Lung (tissue), 16 donors: Measurements from ENCODE around the gene OR6A2. TPM values are rescaled to one million over a fixed set of nuclear protein-coding genes. Genes with fewer than 3 reads are reported as not detected.

Experiments
- ATAC-seq: fragments of 200-7000 bp; cut with Tn5 transposase; one replicate; pipeline ENCODE4 v1.9.1; 2020; ENCODE audit warnings: moderate number of reproducible peaks; ENCODE audit not compliant: insufficient read depth, low FRiP score
- DNase-seq, 3 donors: peaks; one replicate each; pipeline ENCODE4 v3.0.0-alpha.2; 2013 to 2017
- H3K27ac ChIP-seq, 2 donors: one replicate each; pipeline ENCODE4 v1.5.1; 2013; ENCODE audit warnings: mild to moderate bottlenecking in 2 of 2, moderate library complexity in 2 of 2, control low read depth in 1 of 2, inconsistent platforms in 1 of 2, low read depth in 1 of 2, low read length in 1 of 2
- H3K27me3 ChIP-seq, 3 donors: one replicate each; pipeline ENCODE4 v1.5.1; 2013; ENCODE audit warnings: low read length in 2 of 3; ENCODE audit not compliant: control insufficient read depth in 3 of 3, insufficient read depth in 3 of 3
- H3K36me3 ChIP-seq, 4 donors: one replicate each; pipeline ENCODE4 v1.5.1; 2013; ENCODE audit warnings: low read length in 4 of 4, mild to moderate bottlenecking in 1 of 4, moderate library complexity in 1 of 4; ENCODE audit not compliant: control insufficient read depth in 4 of 4, insufficient read depth in 4 of 4
- H3K4me1 ChIP-seq, 5 donors: one replicate each; pipeline ENCODE4 v1.5.1; 2013; ENCODE audit warnings: low read length in 5 of 5, mild to moderate bottlenecking in 2 of 5, moderate library complexity in 1 of 5; ENCODE audit not compliant: control insufficient read depth in 5 of 5, insufficient read depth in 5 of 5
- H3K4me3 ChIP-seq: one replicate; pipeline ENCODE4 v1.5.1; 2013; ENCODE audit warnings: mild to moderate bottlenecking, control low read depth, moderate library complexity
- H3K9ac ChIP-seq, 2 donors: one replicate each; pipeline ENCODE4 v1.5.1; 2013; ENCODE audit warnings: low read length in 2 of 2, control low read depth in 1 of 2; ENCODE audit not compliant: insufficient read depth in 1 of 2
- H3K9me3 ChIP-seq, 4 donors: one replicate each; pipeline ENCODE4 v1.5.1; 2013; ENCODE audit warnings: low read length in 3 of 4, mild to moderate bottlenecking in 1 of 4, moderate library complexity in 1 of 4; ENCODE audit not compliant: control insufficient read depth in 4 of 4, insufficient read depth in 3 of 4
- WGBS, 2 donors: extraction: QIAGEN DNeasy Blood & Tissue Kit; methylation state at CpG; one replicate each; pipeline ENCODE4 v1.1.7; 2013; 5-methylcytosine and 5-hydroxymethylcytosine counted together
- long read RNA-seq, 5 donors: transcript quantifications; one replicate each; lab custom pipeline, GENCODE V29; 2026
- polyA plus RNA-seq, 2 donors: library from polyadenylated mRNA; stranded (reverse); fragments of 200-250 nt; gene quantifications; one replicate each; pipeline ENCODE4 v1.2.1, GENCODE V29; 2013
- total RNA-seq, 2 donors: library from RNA; depleted of rRNA in 1 of 2; stranded (reverse); fragments of >200 nt in 1 of 2; gene quantifications; one replicate each; pipeline ENCODE4 v1.2.1, GENCODE V29; 2014 to 2021
- TF ChIP-seq, protein P1 (sequence below): IDR thresholded peaks from 2 replicates; pipeline ENCODE4 v1.5.1; 2012; ENCODE audit warnings: mild to moderate bottlenecking; ENCODE audit errors: control extremely low read depth, extremely low read depth
- donor health status: control.
- donor health status: control.
- donor health status: Bipolar disorder and iron deficiency.
- donor health status: healthy.
- donor health status: DM: yes; HTN: yes; CAD: no.

OR6A2 gene
- total RNA-seq: under 1 TPM; 0.21 to 0.23 TPM
- polyA plus RNA-seq: not detected
- long read RNA-seq, donor 1: 0 reads
- long read RNA-seq, donor 2: 0 reads
- long read RNA-seq, donor 3: 0 reads
- long read RNA-seq, donor 4: 0 reads
- long read RNA-seq, donor 5: 0 reads

DNA sequence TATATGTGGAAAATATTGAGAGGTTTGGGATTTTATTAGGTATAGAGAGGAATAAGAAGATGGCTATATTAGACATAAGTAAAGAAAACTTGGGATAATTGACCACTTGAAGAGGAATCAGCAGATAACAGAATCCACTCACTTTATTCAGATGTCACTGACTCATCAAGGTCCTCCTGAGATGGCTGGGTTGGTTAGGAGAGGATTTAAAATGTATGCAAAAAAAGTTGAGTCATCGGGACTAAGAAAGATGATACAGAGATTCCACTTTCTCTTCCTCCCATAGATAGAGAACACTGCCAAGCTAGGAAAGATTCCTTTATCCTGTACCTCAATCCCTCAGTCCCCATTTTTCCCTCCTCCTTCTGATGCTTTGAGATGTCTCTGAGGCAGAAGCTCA lies at the start of gene OR6A2:
Gene OR6A2 (minus strand): TSS at position 288 of the 400 bp plus-strand sequence. CDS start 3,981 bp downstream, outside the sequence.
- Histone ChIP-seq H3K36me3 (no peaks in the 10 kb centered on the region), H3K9me3 (peaks cover 0 to 5% (median 1%) of the 10 kb centered on the region in 4 donors), H3K4me3 (no peak within 1 kb of the TSS), H3K27me3 (no peaks in the 10 kb centered on the region), H3K27ac (no peak within 1 kb of the TSS), H3K9ac (no peak within 1 kb of the TSS), H3K4me1 (no peaks in the 10 kb centered on the region)
- DNase-seq: no peak
- TF ChIP-seq, protein P1, sequence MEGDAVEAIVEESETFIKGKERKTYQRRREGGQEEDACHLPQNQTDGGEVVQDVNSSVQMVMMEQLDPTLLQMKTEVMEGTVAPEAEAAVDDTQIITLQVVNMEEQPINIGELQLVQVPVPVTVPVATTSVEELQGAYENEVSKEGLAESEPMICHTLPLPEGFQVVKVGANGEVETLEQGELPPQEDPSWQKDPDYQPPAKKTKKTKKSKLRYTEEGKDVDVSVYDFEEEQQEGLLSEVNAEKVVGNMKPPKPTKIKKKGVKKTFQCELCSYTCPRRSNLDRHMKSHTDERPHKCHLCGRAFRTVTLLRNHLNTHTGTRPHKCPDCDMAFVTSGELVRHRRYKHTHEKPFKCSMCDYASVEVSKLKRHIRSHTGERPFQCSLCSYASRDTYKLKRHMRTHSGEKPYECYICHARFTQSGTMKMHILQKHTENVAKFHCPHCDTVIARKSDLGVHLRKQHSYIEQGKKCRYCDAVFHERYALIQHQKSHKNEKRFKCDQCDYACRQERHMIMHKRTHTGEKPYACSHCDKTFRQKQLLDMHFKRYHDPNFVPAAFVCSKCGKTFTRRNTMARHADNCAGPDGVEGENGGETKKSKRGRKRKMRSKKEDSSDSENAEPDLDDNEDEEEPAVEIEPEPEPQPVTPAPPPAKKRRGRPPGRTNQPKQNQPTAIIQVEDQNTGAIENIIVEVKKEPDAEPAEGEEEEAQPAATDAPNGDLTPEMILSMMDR: no peak
- WGBS, 2 donors: 78 to 90% methylated on average over 1 of the region's 1 CpG
- ATAC-seq: no peak

GRCh38 chr11:6845383-6845782 lies 45.9 kb upstream of the OR6A2 start, which contains the start of gene OR10A5:
TSS of gene OR10A5 (plus strand) at chr11:6845683. CDS start at chr11:6845683, 0 bp downstream.
- no peaks in the 10 kb centered on the region for H3K27me3 ChIP-seq
- TF ChIP-seq, protein P1: no peak
- H3K4me1 ChIP-seq: no peaks in the 10 kb centered on the region
- H3K4me3 ChIP-seq: no peak within 1 kb of the TSS
- H3K27ac ChIP-seq: no peak within 1 kb of the TSS
- no peaks in the 10 kb centered on the region for H3K9me3 ChIP-seq
- H3K36me3 ChIP-seq: no peaks in the 10 kb centered on the region
- ATAC-seq (no peak), DNase-seq (no peak)
- no peak within 1 kb of the TSS for H3K9ac ChIP-seq
- WGBS, 2 donors: 66 to 86% methylated on average over 3 of the region's 3 CpGs

DNA sequence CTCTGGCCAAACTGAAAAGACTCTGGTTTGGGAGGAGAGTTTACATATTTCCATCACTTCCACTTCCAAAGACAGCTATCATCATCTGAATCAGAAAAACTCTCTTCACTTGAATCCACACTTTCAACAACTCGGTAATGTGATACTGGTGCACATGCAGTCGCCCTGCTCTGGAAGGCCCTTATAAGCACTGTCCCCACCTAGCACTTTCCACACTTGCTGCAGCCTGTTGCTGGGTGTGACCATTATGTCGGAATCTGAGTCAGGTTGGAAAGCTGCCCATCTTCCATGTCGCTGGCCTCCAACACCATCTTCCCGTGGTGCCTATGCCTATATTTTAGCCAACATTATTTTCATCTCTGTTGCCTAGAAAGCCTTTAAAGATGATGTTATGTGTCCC lies 44.9 kb upstream of the OR6A2 start:
- no peak for DNase-seq
- H3K36me3 ChIP-seq: no peaks in the 10 kb centered on the region
- no peak overlapping the region for H3K9ac ChIP-seq
- no peaks in the 10 kb centered on the region for H3K4me1 ChIP-seq
- 88 to 96% methylated on average over 5 of the region's 5 CpGs for WGBS, 2 donors
- H3K27me3 ChIP-seq: no peaks in the 10 kb centered on the region
- H3K4me3 ChIP-seq: no peak overlapping the region
- no peak overlapping the region for H3K27ac ChIP-seq
- ATAC-seq: no peak
- no peaks in the 10 kb centered on the region for H3K9me3 ChIP-seq
- TF ChIP-seq, protein P1: no peak

DNA sequence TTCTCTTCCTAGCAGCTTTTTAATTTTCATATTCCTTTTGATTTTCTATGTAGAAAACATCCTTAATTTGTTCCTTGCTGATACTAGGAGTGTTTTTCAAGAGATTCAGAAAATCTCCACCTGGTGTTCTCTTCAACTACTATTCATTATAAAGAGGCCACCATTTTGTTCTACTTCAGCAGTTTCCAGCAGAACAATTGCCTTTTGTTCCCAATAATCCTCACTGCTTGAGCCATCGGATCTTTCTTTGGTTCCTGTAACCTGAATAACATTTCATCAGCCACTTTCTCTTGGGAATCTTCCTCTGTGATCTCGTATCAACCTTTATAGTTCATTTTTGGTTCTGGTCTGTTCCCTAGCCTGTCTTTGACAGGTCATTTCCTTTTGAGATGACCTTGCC lies 44.2 kb upstream of the OR6A2 start:
- ATAC-seq: no peak
- TF ChIP-seq, protein P1: no peak
- Histone ChIP-seq H3K36me3 (no peaks in the 10 kb centered on the region), H3K9ac (no peak overlapping the region), H3K4me1 (no peaks in the 10 kb centered on the region), H3K27me3 (no peaks in the 10 kb centered on the region), H3K4me3 (no peak overlapping the region), H3K9me3 (no peaks in the 10 kb centered on the region), H3K27ac (no peak overlapping the region)
- no peak for DNase-seq
- 56 to 75% methylated on average over 2 of the region's 2 CpGs for WGBS, 2 donors
